GM19239 (cell line): ENCODE data around the gene RUFY3.
"Not testable (repeated sequence)": the region's sequence is repeated elsewhere in the genome, so short reads cannot be mapped to it uniquely, and the experiment has no call there.

Experiments used
- DNase-seq: peaks from one replicate; pipeline ENCODE4 v3.0.0; 2011; ENCODE audit warnings: low spot score; ENCODE audit not compliant: insufficient read length
- FAIRE-seq: peaks from 2 replicates; lab custom pipeline; 2011; peaks lifted over from hg19 to GRCh38; lab: Jason Lieb, UNC

RUFY3 gene

GRCh38 chr4:70734168-70734954 is 12.6 kb downstream of the RUFY3 start:
- DNase-seq (peak; percentile 32), FAIRE-seq (peak; percentile 99)

DNA sequence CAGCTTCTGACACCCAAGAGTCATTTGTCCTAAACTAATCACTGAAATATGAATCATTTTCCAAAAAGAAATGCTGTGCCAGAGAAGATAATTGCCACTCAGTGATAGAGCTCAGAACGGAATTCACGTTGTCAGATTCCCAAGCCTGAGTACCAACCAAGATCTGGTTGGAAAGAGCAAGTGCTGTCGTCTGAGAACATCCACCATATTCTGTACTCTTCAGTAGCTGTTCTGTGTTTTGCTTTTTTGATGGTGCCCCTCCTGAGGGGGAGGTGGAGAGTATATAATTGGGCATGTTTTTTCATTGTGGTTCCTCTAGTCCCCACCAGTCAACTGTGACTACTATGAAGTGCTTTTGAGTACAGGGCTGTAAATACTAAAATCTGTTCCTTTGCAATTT is 13.2 kb downstream of the RUFY3 start:
- no peak for DNase-seq
- FAIRE-seq, result no peak

DNA sequence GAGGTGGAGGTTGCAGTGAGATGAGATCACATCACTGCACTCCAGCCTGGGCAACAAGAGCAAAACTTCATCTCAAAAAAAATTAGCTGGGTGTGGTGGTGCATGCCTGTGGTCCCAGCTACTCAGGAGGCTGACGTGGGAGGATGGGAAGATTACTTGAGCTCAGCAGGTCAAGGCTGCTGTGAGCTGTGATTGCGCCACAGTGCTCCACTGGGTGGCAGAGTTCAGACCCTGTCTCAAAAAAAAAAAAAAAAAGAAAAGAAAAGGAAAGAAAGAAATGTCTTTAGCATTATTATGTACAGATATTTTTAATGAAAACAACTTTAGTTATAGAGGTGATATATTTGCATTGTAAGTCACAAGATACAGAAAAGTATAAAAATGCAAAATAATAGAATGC is 14.2 kb downstream of the RUFY3 start:
- DNase-seq, result not testable (repeated sequence)
- peak; percentile 80 for FAIRE-seq

DNA sequence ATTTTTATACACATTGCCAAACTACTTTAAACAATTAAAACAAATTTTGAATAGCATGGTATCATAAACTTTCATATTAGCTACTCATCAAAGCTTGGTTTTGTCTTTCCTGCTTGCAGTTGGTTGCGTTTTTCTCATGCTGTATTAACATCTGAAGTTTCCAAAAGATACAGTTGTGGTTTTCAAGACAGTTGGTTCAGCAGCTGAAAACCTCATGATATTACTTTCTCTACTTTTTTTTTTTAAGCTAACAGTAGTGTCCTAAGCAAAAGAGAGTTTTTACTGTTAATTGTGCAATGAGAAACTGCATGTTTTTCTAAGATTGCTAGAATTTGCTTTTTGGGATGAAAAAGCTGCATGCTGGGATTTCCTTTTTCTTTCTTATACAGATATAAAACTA is 15.2 kb downstream of the RUFY3 start:
- peak; percentile 72 for FAIRE-seq
- no peak for DNase-seq

DNA sequence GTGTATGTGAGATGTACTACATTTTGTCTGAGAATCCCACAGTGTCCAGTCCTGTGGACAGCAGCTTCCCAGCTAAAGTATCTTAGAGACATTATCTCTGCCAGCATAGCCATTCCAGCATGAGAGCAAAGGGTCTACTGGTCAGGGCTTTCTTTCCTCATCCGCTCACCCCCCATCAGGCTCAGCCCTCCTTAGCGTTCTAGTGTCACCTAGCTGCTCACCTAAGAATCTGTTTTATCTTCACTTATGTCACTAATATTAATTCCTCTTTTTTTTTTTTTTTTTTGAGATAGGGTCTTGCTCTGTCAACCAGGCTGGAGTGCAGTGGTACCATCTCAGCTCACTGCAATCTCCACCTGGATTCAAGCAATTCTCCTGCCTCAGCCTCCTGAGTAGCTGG is 15.6 kb downstream of the RUFY3 start:
- no peak for DNase-seq
- FAIRE-seq, result no peak

DNA sequence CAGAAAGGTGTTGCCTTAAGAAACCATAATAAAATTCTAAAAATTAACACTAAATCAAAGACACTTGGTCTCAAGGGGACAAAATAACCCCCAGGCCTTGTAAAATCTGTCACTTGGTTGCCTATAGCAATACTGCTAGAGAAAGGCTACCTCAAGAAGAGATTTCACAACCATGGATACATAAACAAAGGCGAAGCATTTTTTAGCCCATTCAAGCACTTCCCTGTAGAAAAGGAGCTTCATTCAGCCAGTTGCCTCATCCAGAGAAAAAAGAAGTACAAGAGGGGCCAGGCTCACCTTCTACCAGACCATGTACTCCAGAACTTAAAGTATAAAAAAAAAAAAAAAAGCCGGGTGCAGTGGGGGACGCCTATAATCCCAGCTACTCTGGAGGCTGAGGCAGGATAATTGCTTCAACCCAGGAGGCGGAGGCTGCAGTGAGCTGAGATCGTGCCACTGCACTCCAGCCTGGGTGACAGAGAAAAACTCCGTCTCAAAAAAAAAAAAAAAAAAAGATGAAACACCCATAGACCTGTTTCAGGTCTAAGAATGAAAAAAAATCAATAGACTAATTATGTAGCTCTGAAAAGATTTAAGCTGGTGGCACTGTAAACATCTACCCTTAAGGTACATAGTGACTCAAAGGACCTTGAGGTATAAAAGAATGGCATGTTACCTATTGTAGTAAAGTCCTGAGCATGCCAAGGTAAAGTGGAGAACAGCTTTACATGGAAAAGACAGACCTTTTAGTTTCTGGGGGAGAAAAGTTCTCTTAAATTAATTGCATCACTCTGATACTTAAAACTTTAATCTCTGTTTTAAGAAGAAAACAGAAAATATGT is 18.0 kb downstream of the RUFY3 start:
- DNase-seq, result no peak
- no peak for FAIRE-seq

- no peak for DNase-seq
- peak; percentile 49 for FAIRE-seq
Measured at GRCh38 chr4:70741867-70742658, 20.3 kb downstream of the RUFY3 start.

DNA sequence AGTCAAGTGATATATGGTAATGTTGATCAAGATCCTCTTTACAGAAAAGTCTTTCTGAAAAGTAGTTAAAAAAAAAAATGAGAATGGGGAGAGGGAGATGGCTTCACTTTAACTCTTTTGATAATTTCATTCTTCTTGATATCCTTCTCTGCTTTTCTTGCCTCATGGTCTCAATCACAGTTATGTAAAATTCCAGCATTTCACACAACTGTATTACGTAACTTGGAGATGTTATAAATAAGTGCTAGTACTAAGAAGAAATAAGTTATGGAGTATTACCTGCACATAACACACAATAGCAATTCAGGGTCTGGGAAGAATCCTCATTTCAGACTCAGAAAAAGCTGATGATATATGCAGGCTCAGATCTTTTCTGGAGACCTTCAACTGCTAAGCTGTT is 22.0 kb downstream of the RUFY3 start:
- DNase-seq, result no peak
- no peak for FAIRE-seq

GRCh38 chr4:70746179-70746839 is 24.5 kb downstream of the RUFY3 start:
- FAIRE-seq (no peak), DNase-seq (no peak)

DNA sequence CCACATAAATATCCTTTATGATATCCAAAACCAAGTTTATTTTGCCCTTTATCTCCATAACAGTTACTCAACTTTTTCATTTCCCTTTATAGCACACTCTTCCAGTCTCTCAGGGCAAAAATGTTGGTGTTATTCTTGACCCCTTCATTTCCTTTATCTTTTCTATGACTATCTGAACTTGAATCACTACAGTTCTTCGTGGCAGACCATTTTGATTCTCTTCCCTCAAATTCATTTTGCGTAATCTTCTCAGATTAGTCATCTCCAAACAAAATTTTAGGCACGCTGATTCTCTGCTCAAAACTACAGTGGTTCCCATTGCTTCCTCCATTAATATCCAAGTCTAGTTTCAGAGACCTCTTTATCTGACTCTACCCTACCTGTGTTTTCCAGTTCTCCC is 26.1 kb downstream of the RUFY3 start:
- FAIRE-seq (no peak), DNase-seq (no peak)

DNA sequence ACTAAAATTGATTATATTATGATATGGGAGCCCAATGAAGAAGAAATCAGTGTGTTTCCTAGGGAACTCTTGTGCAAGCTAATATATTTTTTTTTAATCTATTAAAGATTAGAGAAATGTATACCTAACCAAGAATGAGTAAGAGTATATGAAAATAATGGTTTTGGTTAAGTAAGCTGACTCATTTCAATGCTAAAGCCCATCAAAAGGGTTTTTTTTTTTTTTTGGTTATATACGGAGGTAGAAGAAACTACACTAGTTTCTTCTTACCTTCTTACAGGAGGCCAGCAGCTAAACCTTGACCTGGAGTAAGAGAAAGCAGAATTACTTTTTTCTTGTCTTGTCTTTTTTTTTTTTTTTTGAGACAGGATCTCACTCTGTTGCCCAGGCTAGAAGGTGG is 27.5 kb downstream of the RUFY3 start:
- no peak for DNase-seq
- FAIRE-seq, result no peak

GRCh38 chr4:70752236-70752635 is 30.5 kb downstream of the RUFY3 start:
- no peak for DNase-seq
- FAIRE-seq, result peak; percentile 31

DNA sequence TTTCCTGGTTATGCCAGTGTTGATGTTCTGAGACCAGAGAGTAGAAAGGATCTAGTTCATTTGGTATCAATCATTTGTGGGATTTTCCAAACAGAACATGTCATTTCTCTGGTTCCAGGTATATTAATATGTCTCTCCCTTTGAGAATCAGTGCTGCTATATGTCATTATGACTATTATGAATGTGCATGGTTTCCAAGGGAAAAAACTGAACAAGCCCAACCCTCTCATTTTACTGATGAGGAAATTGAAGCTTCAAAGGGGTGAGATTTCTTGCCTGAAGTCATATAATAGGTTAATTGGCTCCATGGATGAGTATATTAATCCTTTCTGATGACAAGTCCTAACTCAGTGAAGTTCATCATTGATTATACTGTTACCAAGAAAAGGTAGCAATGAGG is 31.9 kb downstream of the RUFY3 start:
- DNase-seq, result no peak
- peak; percentile 45 for FAIRE-seq

- FAIRE-seq (peak; percentile 96), DNase-seq (no peak)
Measured at GRCh38 chr4:70754470-70754869, 32.7 kb downstream of the RUFY3 start.

GRCh38 chr4:70754990-70755688 is 33.4 kb downstream of the RUFY3 start:
- FAIRE-seq (peak; percentile 85), DNase-seq (no peak)

- DNase-seq, result no peak
- FAIRE-seq, result no peak
Measured at GRCh38 chr4:70759126-70759525, 37.4 kb downstream of the RUFY3 start.

GRCh38 chr4:70759627-70760026 is 37.9 kb downstream of the RUFY3 start:
- DNase-seq, result no peak
- FAIRE-seq, result no peak

DNA sequence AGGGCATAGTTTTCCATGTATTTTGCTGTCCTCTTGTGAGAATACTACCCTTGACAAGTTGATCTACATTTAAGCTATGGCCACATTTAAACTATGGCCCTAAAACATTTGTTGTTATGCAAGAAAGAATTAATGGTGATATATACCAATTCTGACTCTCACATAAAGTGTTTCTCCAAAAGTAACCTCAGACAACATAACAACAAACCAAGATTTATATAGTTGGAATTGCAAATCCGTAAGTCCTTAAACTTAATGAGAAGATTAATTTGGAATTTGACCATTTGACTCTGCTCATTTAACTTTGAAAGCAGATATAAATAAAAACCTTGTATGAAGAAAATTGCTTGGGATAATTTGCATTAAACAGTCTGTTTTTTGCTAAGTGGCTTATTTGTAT is 38.9 kb downstream of the RUFY3 start:
- FAIRE-seq, result no peak
- DNase-seq, result no peak

GRCh38 chr4:70761276-70761816 is 39.6 kb downstream of the RUFY3 start:
- no peak for FAIRE-seq
- no peak for DNase-seq
